HepG2 (cell line): ENCODE measurements around the gene CTSO. TPM values are rescaled to one million over a fixed set of nuclear protein-coding genes. Genes with fewer than 3 reads are reported as not detected.

Experiments
- ATAC-seq: fragments of 200-7000 bp; cut with Tn5 transposase; 3 replicates; pipeline ENCODE4 v1.9.1; 2020; ENCODE audit warnings: mild to moderate bottlenecking, moderate library complexity
- BruUV-seq: library from RNA; stranded (reverse); fragments of 400-500 nt; replicated peaks from 2 replicates; lab custom pipeline; 2021; lab: Mats Ljungman, UMichigan
- CTCF ChIA-PET: fragments of 300-600 bp; formaldehyde crosslinking; extraction: SDS; loops from one replicate; lab custom pipeline; 2021; ENCODE audit warnings: low total read pairs, inconsistent platforms, low intra/inter-chr PET ratio; lab: Yijun Ruan, JAX
- POLR2A ChIA-PET: fragments of 350-600 bp; sonication (Branson Sonifier 250); formaldehyde crosslinking; loops from one replicate; lab custom pipeline; 2020; ENCODE audit warnings: antibody characterized with exemption, inconsistent platforms; lab: Yijun Ruan, JAX
- DNase-seq: peaks from one replicate; pipeline ENCODE4 v3.0.0-alpha.2; 2015; ENCODE audit warnings: low spot score
- FAIRE-seq: peaks from 3 replicates; lab custom pipeline; 2011; peaks lifted over from hg19 to GRCh38; lab: Jason Lieb, UNC
- H2AFZ ChIP-seq: one replicate; pipeline ENCODE4 v1.6.1; 2011; ENCODE audit warnings: low read length, inconsistent platforms
- H3K27ac ChIP-seq: fragments of 300-600 bp; 3 replicates; pipeline ENCODE4 v1.8.0; 2011; ENCODE audit warnings: mixed run types, mild to moderate bottlenecking, mixed read lengths, low read length, inconsistent platforms; ENCODE audit not compliant: insufficient read depth; ENCODE audit errors: extremely low read length
- H3K27me3 ChIP-seq, 2 experiments: fragments of 200-600 bp in 1 of 2; 2 replicates in 1 of 2; 3 replicates in 1 of 2; pipeline versions ENCODE4 v1.6.0 to v1.8.0; 2011; ENCODE audit warnings: low read length in 2 of 2, mild to moderate bottlenecking in 2 of 2, moderate library complexity in 2 of 2, inconsistent platforms in 1 of 2; ENCODE audit not compliant: insufficient read depth in 2 of 2, control insufficient read depth in 1 of 2
- H3K36me3 ChIP-seq, 2 experiments: fragments of 200-600 bp in 1 of 2; replicated peaks in 1 of 2; 2 replicates in 1 of 2; 3 replicates in 1 of 2; pipeline versions ENCODE4 v1.5.1 to v1.8.0; 2011; ENCODE audit warnings: low read length in 2 of 2, inconsistent platforms in 1 of 2; ENCODE audit not compliant: insufficient read depth in 2 of 2, control insufficient read depth in 1 of 2
- H3K4me1 ChIP-seq: 2 replicates; pipeline ENCODE4 v1.5.1; 2012; ENCODE audit warnings: low read length, inconsistent platforms; ENCODE audit not compliant: insufficient read depth
- H3K4me2 ChIP-seq: 2 replicates; pipeline ENCODE4 v1.6.0; 2011; ENCODE audit warnings: low read depth, low read length, inconsistent platforms
- H3K4me3 ChIP-seq, 3 experiments: fragments of 200-600 bp in 1 of 3; sonication (generic), shearing (Covaris generic) in 1 of 3; replicated peaks in 1 of 3; 2 replicates each; pipeline ENCODE4 v1.5.1; 2011 to 2016; ENCODE audit warnings: low read length in 3 of 3, inconsistent platforms in 2 of 3, low read depth in 2 of 3, mild to moderate bottlenecking in 2 of 3, control low read depth in 1 of 3, mixed read lengths in 1 of 3; ENCODE audit not compliant: insufficient read depth in 1 of 3
- H3K79me2 ChIP-seq: one replicate; pipeline ENCODE4 v1.6.1; 2011; ENCODE audit warnings: low read length, inconsistent platforms; ENCODE audit not compliant: insufficient read depth
- H3K9ac ChIP-seq: 2 replicates; pipeline ENCODE4 v1.6.0; 2011; ENCODE audit warnings: mild to moderate bottlenecking, low read depth, low read length, inconsistent platforms; ENCODE audit not compliant: insufficient read depth
- H3K9me3 ChIP-seq: 2 replicates; pipeline ENCODE4 v1.5.1; 2012; ENCODE audit warnings: mild to moderate bottlenecking, low read length
- H4K20me1 ChIP-seq: 2 replicates; pipeline ENCODE4 v1.6.0; 2011; ENCODE audit warnings: inconsistent platforms, mild to moderate bottlenecking, low read length, moderate library complexity; ENCODE audit not compliant: insufficient read depth
- CBX5 ChIP-seq: sonication (generic); formaldehyde crosslinking; IDR thresholded peaks from 2 replicates; pipeline ENCODE4 v1.4.0; 2020; ENCODE audit warnings: missing genetic modification reagents, borderline replicate concordance
- HIC2 ChIP-seq: sonication (generic); formaldehyde crosslinking; IDR thresholded peaks from 2 replicates; pipeline ENCODE4 v1.9.0; 2022; ENCODE audit warnings: low read depth, missing genetic modification reagents
- IRX3 ChIP-seq: sonication (generic); formaldehyde crosslinking; IDR thresholded peaks from 2 replicates; pipeline ENCODE4 v1.8.1; 2023; ENCODE audit warnings: mild to moderate bottlenecking, low read depth, missing genetic modification reagents, borderline replicate concordance
- PRPF4 ChIP-seq: fragments of 200-400 bp; formaldehyde crosslinking; IDR thresholded peaks from 2 replicates; pipeline ENCODE4 v1.6.1; 2016; ENCODE audit warnings: low read length, low read depth; ENCODE audit not compliant: poor library complexity, severe bottlenecking
- RBM39 ChIP-seq: fragments of 200-400 bp; formaldehyde crosslinking; IDR thresholded peaks from one replicate; pipeline ENCODE4 v1.6.1; 2018; ENCODE audit warnings: antibody characterized with exemption, mild to moderate bottlenecking, low read depth, low read length; ENCODE audit not compliant: poor library complexity, severe bottlenecking
- RXRB ChIP-seq: IDR thresholded peaks from 2 replicates; pipeline ENCODE4 v1.6.1; 2016; ENCODE audit warnings: borderline replicate concordance, missing genetic modification reagents, missing compliant biosample characterization
- SOX13 ChIP-seq, 3 experiments: fragments of 450-650 bp in 1 of 3; sonication (generic) in 1 of 3; formaldehyde crosslinking in 1 of 3; IDR thresholded peaks in 2 of 3; conservative IDR thresholded peaks in 1 of 3; 2 replicates each; pipeline versions ENCODE4 v1.5.0 to v1.6.1; 2016 to 2020; ENCODE audit warnings: antibody characterized with exemption in 1 of 3, mild to moderate bottlenecking in 1 of 3, missing compliant biosample characterization in 1 of 3, missing genetic modification reagents in 1 of 3, moderate library complexity in 1 of 3
- SP2 ChIP-seq: sonication (generic); formaldehyde crosslinking; IDR thresholded peaks from 2 replicates; pipeline ENCODE4 v1.5.1; 2020; ENCODE audit warnings: mild to moderate bottlenecking, missing genetic modification reagents
- STAG1 ChIP-seq: sonication (generic); formaldehyde crosslinking; IDR thresholded peaks from 2 replicates; pipeline ENCODE4 v1.4.0; 2020; ENCODE audit warnings: missing genetic modification reagents
- XBP1 ChIP-seq: sonication (generic); formaldehyde crosslinking; IDR thresholded peaks from 2 replicates; pipeline ENCODE4 v1.5.0; 2020; ENCODE audit warnings: missing genetic modification reagents
- ZFP41 ChIP-seq: sonication (generic); formaldehyde crosslinking; IDR thresholded peaks from 2 replicates; pipeline ENCODE4 v1.4.0; 2020; ENCODE audit warnings: mild to moderate bottlenecking, missing genetic modification reagents, borderline replicate concordance
- ZNF180 ChIP-seq: sonication (generic); formaldehyde crosslinking; IDR thresholded peaks from 2 replicates; pipeline ENCODE4 v1.4.0; 2020; ENCODE audit warnings: low read depth, missing genetic modification reagents, borderline replicate concordance
- ZNF501 ChIP-seq: sonication (generic); formaldehyde crosslinking; IDR thresholded peaks from 2 replicates; pipeline ENCODE4 v1.5.1; 2020; ENCODE audit warnings: mild to moderate bottlenecking, moderate library complexity, missing genetic modification reagents
- ZNF562 ChIP-seq: sonication (generic); formaldehyde crosslinking; IDR thresholded peaks from 2 replicates; pipeline ENCODE4 v1.8.0; 2022; ENCODE audit warnings: missing genetic modification reagents, borderline replicate concordance
- ZNF788 ChIP-seq: sonication (generic); formaldehyde crosslinking; IDR thresholded peaks from 2 replicates; pipeline ENCODE4 v1.5.0; 2020; ENCODE audit warnings: mild to moderate bottlenecking, missing genetic modification reagents, borderline replicate concordance
- ZNF883 ChIP-seq: sonication (generic); formaldehyde crosslinking; IDR thresholded peaks from 2 replicates; pipeline ENCODE4 v1.5.1; 2020; ENCODE audit warnings: mild to moderate bottlenecking, missing genetic modification reagents; ENCODE audit errors: not compliant biosample characterization
- WGBS: methylation state at CpG from one replicate; pipeline ENCODE4 v1.1.6; 2017; ENCODE audit warnings: low lambda C conversion rate; 5-methylcytosine and 5-hydroxymethylcytosine counted together
- in situ Hi-C: cut with HindIII; loops from 2 replicates; pipeline ENCODE4 v1.10.0; 2017; ENCODE audit warnings: low pct_unique_long_range_greater_than_20kb; ENCODE audit not compliant: extremely low pct_ligation_motif_present
- intact Hi-C: fragments of 100-400 bp; cut with micrococcal nuclease; formaldehyde crosslinking; loops from one replicate; pipeline ENCODE4 v1.10.0; 2022; ENCODE audit not compliant: unreplicated experiment
- polyA plus RNA-seq, 8 experiments: library from polyadenylated mRNA; depleted of rRNA in 3 of 8; stranded (reverse) in 7 of 8; unstranded in 1 of 8; fragments of >200 nt; fragmentation: Illumina TruSeq in 4 of 8; extraction: Trizol in 4 of 8; gene quantifications; 2 replicates each; pipeline versions ENCODE4 v1.2.1 to v1.2.3, GENCODE V29; 2011 to 2016; ENCODE audit warnings: low read depth in 4 of 8, missing spikeins in 1 of 8, mixed read lengths in 1 of 8; ENCODE audit not compliant: insufficient read depth in 1 of 8
- total RNA-seq, 5 experiments: library from RNA; depleted of rRNA; stranded (reverse); fragments of >200 nt; fragmentation: Illumina TruSeq; extraction: Trizol; gene quantifications; 2 replicates each; pipeline ENCODE4 v1.2.3, GENCODE V29; 2016; ENCODE audit warnings: low read depth in 1 of 5

Gene CTSO
- total and polyA plus RNA-seq, 2 of the 13 experiments (the other 11 are each of a cell fraction or from before 2014, with no cell fraction given): 0.07 to 0.17 TPM

- no peak for TF ChIP-seq SOX13 (IDR thresholded peaks at IDR 0.05)
- peak in 1 of 2 experiments; percentile 29; a peak in 1 of 4 replicates for TF ChIP-seq SOX13 (CRISPR knock-in tag; conservative IDR thresholded peaks at IDR 0.05 in 1 of 2, IDR thresholded peaks at IDR 0.05 in 1 of 2)
- 0 out of 2 replicates have a peak, but pooled peaks have one; percentile 26 for TF ChIP-seq RXRB
Observed at GRCh38 chr4:155954939-155955338, 1.3 kb upstream of the CTSO start (continued).

- ATAC-seq: no peak
- no peaks in the 10 kb centered on the region for H3K27me3 ChIP-seq
- H3K9ac ChIP-seq: no peak overlapping the region
- BruUV-seq: no TSS peak
- intact Hi-C loops: no loop called here
- H2AFZ ChIP-seq: peak overlapping the region; percentile 81
- no peak overlapping the region for H3K27ac ChIP-seq
- TF ChIP-seq XBP1 (CRISPR knock-in tag) (no peak), CBX5 (CRISPR knock-in tag) (no peak), IRX3 (no peak), ZNF562 (no peak), ZFP41 (CRISPR knock-in tag) (no peak), STAG1 (CRISPR knock-in tag) (no peak), ZNF788 (CRISPR knock-in tag) (no peak), HIC2 (no peak), SP2 (CRISPR knock-in tag) (no peak), ZNF501 (CRISPR knock-in tag) (no peak), ZNF180 (CRISPR knock-in tag) (no peak), ZNF883 (CRISPR knock-in tag) (no peak), PRPF4 (no peak), RBM39 (no peak)
- TF ChIP-seq, all 625 proteins: peak for 0
- POLR2A ChIA-PET: no interaction called here
- no peaks in the 10 kb centered on the region for H3K79me2 ChIP-seq
- FAIRE-seq: no peak
- H3K9me3 ChIP-seq: no peaks in the 10 kb centered on the region
- H3K36me3 ChIP-seq: no peaks in the 10 kb centered on the region
- CTCF ChIA-PET: no interaction called here
- in situ Hi-C loops: no loop called here
- no peaks in the 10 kb centered on the region for H4K20me1 ChIP-seq
- WGBS: 95% methylated on average over 11 of the region's 11 CpGs
- no peak for DNase-seq
- H3K4me2 ChIP-seq: peak overlapping the region; percentile 80
- H3K4me1 ChIP-seq: peaks cover 25% of the 10 kb centered on the region
- peak overlapping the region; percentile 55 to 78 (median 56); a peak in 5 of 6 replicates for H3K4me3 ChIP-seq
Observed at GRCh38 chr4:155954118-155954685, 536 bp upstream of the CTSO start.
